ENCODE measurements around the gene TMEM204.
A peak's percentile ranks its signal among the peaks of the same experiment; 100 is the strongest.

GRCh38 chr16:1494129-1494640 is 39.3 kb upstream of the TMEM204 start:
- TF ChIP-seq CTCF (conservative IDR thresholded peaks at IDR 0.05 in 1 of 2, IDR thresholded peaks at IDR 0.05 in 1 of 2; ENCODE audit: extremely low read depth in 1 of 2, insufficient read depth in 1 of 2, low read depth in 1 of 2, low read length in 2 of 2) (peak; percentile 45 to 63), EZH2 (IDR thresholded peaks at IDR 0.05; ENCODE audit: borderline replicate concordance, low read length) (no peak)

Data from mammary epithelial cell (primary cell).